GM23338 (cell line): ENCODE measurements around the gene PANK1. TPM values are rescaled to one million over a fixed set of nuclear protein-coding genes. Genes with fewer than 3 reads are reported as not detected.

ENCODE experiments used
- ATAC-seq: fragments of 200-7000 bp; cut with Tn5 transposase; 3 replicates; pipeline ENCODE4 v1.9.1; 2020
- DNase-seq: peaks from one replicate; pipeline ENCODE4 v3.0.0-alpha.2; 2015; ENCODE audit warnings: low spot score
- H2AFZ ChIP-seq: fragments of 200-600 bp; sonication (generic); 2 replicates; pipeline ENCODE4 v1.8.0; 2016; ENCODE audit warnings: antibody characterized with exemption, mild to moderate bottlenecking, moderate library complexity
- H3F3A ChIP-seq: fragments of 200-600 bp; sonication (generic); replicated peaks from 2 replicates; pipeline ENCODE4 v1.8.0; 2017; ENCODE audit warnings: antibody characterized with exemption, mixed run types, low read depth
- H3K27ac ChIP-seq: fragments of 200-600 bp; sonication (generic); 2 replicates; pipeline ENCODE4 v1.6.1; 2016; ENCODE audit warnings: low read depth
- H3K27me3 ChIP-seq: fragments of 200-600 bp; sonication (generic); 2 replicates; pipeline ENCODE4 v1.8.0; 2016; ENCODE audit warnings: mild to moderate bottlenecking, mixed run types, moderate library complexity; ENCODE audit not compliant: insufficient read depth
- H3K36me3 ChIP-seq: fragments of 200-600 bp; sonication (generic); 2 replicates; pipeline ENCODE4 v1.8.0; 2016; ENCODE audit warnings: mild to moderate bottlenecking; ENCODE audit not compliant: insufficient read depth
- H3K4me1 ChIP-seq: fragments of 200-600 bp; sonication (generic); 2 replicates; pipeline ENCODE4 v1.8.0; 2016; ENCODE audit warnings: mild to moderate bottlenecking, moderate library complexity; ENCODE audit not compliant: insufficient read depth
- H3K4me2 ChIP-seq: fragments of 200-600 bp; sonication (generic); 2 replicates; pipeline ENCODE4 v1.7.1; 2017; ENCODE audit warnings: mixed run types
- H3K4me3 ChIP-seq: fragments of 200-600 bp; sonication (generic); 2 replicates; pipeline ENCODE4 v1.6.1; 2016; ENCODE audit warnings: mixed run types
- H3K79me2 ChIP-seq: fragments of 200-600 bp; sonication (generic); replicated peaks from 2 replicates; pipeline ENCODE4 v1.8.0; 2017; ENCODE audit warnings: mild to moderate bottlenecking; ENCODE audit not compliant: insufficient read depth
- H3K9me2 ChIP-seq: fragments of 200-600 bp; sonication (generic); 2 replicates; pipeline ENCODE4 v1.8.0; 2017; ENCODE audit not compliant: insufficient read depth
- H4K20me1 ChIP-seq: fragments of 200-600 bp; sonication (generic); replicated peaks from 2 replicates; pipeline ENCODE4 v1.8.0; 2017; ENCODE audit warnings: mild to moderate bottlenecking; ENCODE audit not compliant: insufficient read depth
- H3K27ac Mint-ChIP-seq: 2 replicates; pipeline ENCODE4 v1.8.0; 2020; ENCODE audit warnings: inconsistent platforms, mild to moderate bottlenecking, moderate library complexity, mixed read lengths
- H3K27me3 Mint-ChIP-seq: 3 replicates; pipeline ENCODE4 v1.8.0; 2022; ENCODE audit warnings: low read depth, mild to moderate bottlenecking, moderate library complexity, mixed read lengths, inconsistent platforms; ENCODE audit not compliant: insufficient read depth, poor library complexity
- H3K36me3 Mint-ChIP-seq: 3 replicates; pipeline ENCODE4 v1.8.0; 2021; ENCODE audit warnings: low read depth, mild to moderate bottlenecking, inconsistent platforms, moderate library complexity, mixed read lengths
- H3K4me1 Mint-ChIP-seq: 3 replicates; pipeline ENCODE4 v1.8.0; 2020; ENCODE audit warnings: mild to moderate bottlenecking, inconsistent platforms, mixed read lengths
- H3K4me3 Mint-ChIP-seq: 3 replicates; pipeline ENCODE4 v1.8.0; 2021; ENCODE audit warnings: moderate library complexity, mild to moderate bottlenecking, inconsistent platforms, mixed read lengths
- H3K9me3 Mint-ChIP-seq: 3 replicates; pipeline ENCODE4 v1.8.0; 2020; ENCODE audit warnings: moderate library complexity, mild to moderate bottlenecking, inconsistent platforms, mixed read lengths
- CREB1 ChIP-seq: fragments of 250-450 bp; sonication (Bioruptor Pico); IDR thresholded peaks from 2 replicates; pipeline ENCODE4 v1.5.0; 2020; ENCODE audit warnings: low read depth, mild to moderate bottlenecking, moderate library complexity
- CTCF ChIP-seq, 2 experiments: fragments of 200-600 bp in 1 of 2; sonication (generic) in 1 of 2; conservative IDR thresholded peaks; 2 replicates each; pipeline versions ENCODE4 v1.5.1 to v1.6.1; 2016 to 2017; ENCODE audit warnings: antibody characterized with exemption in 2 of 2, low read depth in 2 of 2, mild to moderate bottlenecking in 2 of 2, moderate library complexity in 1 of 2
- ETS1 ChIP-seq: IDR thresholded peaks from 2 replicates; pipeline ENCODE4 v1.6.1; 2016; ENCODE audit warnings: antibody characterized with exemption
- EZH2 ChIP-seq: fragments of 200-600 bp; sonication (generic); IDR thresholded peaks from one replicate; pipeline ENCODE4 v1.8.0; 2017; ENCODE audit warnings: antibody characterized with exemption, mild to moderate bottlenecking, low read depth; ENCODE audit not compliant: unreplicated experiment
- EZH2phosphoT487 ChIP-seq: fragments of 200-600 bp; sonication (generic); IDR thresholded peaks from one replicate; pipeline ENCODE4 v1.8.1; 2018; ENCODE audit warnings: antibody characterized with exemption; ENCODE audit not compliant: unreplicated experiment
- JUNB ChIP-seq: IDR thresholded peaks from one replicate; pipeline ENCODE4 v1.6.1; 2016; ENCODE audit warnings: antibody characterized with exemption; ENCODE audit not compliant: unreplicated experiment
- NANOG ChIP-seq: IDR thresholded peaks from 2 replicates; pipeline ENCODE4 v1.6.1; 2016; ENCODE audit warnings: antibody characterized with exemption, borderline replicate concordance
- POLR2AphosphoS5 ChIP-seq: IDR thresholded peaks from 2 replicates; pipeline ENCODE4 v1.6.1; 2016; ENCODE audit warnings: antibody characterized with exemption, low read depth
- REST ChIP-seq: IDR thresholded peaks from one replicate; pipeline ENCODE4 v1.6.1; 2018; ENCODE audit warnings: antibody characterized with exemption; ENCODE audit not compliant: unreplicated experiment
- ZNF114 ChIP-seq: fragments of 250-450 bp; sonication (Bioruptor Pico); IDR thresholded peaks from 2 replicates; pipeline ENCODE4 v1.5.0; 2020; ENCODE audit warnings: mild to moderate bottlenecking, moderate library complexity
- polyA plus RNA-seq: library from polyadenylated mRNA; unstranded; fragments of >200 nt; fragmentation: Nextera tagmentation; extraction: Ambion mirVana; gene quantifications from 2 replicates; pipeline ENCODE4 v1.2.1, GENCODE V29; 2016
- total RNA-seq: library from RNA; depleted of rRNA; stranded (reverse); fragments of >200 nt; shearing (Covaris generic); gene quantifications from 2 replicates; pipeline ENCODE4 v1.2.3, GENCODE V29; 2014

The PANK1 gene
- total and polyA plus RNA-seq, 2 experiments from 2014 or later, result 15.2 to 44.7 TPM

GRCh38 chr10:89648074-89648473 is 3.0 kb upstream of the PANK1 start:
- Histone ChIP-seq H3K36me3 (no peaks in the 10 kb centered on the region), H3K4me1 (peaks cover 20% of the 10 kb centered on the region), H3K4me3 (no peak overlapping the region), H2AFZ (no peak overlapping the region), H3K79me2 (peaks cover 10% of the 10 kb centered on the region), H3K27me3 (no peaks in the 10 kb centered on the region), H3F3A (no peaks in the 10 kb centered on the region), H3K9me2 (no peaks in the 10 kb centered on the region; the same call in 1 of the 2 replicates), H4K20me1 (0 out of 2 replicates have a peak, but pooled peaks cover 1% of the 10 kb centered on the region), H3K4me2 (no peak overlapping the region), H3K27ac (no peak overlapping the region)
- H3K9me3 Mint-ChIP-seq, result peaks cover 10% of the 10 kb centered on the region; the same call in 1 of the 3 replicates
- no peak overlapping the region for H3K27ac Mint-ChIP-seq
- no peak for TF ChIP-seq CTCF (conservative IDR thresholded peaks at IDR 0.05; ENCODE audit: low read depth in 2 of 2)
- peaks cover 6% of the 10 kb centered on the region; the same call in 2 of the 3 replicates for H3K36me3 Mint-ChIP-seq
- DNase-seq, result no peak
- H3K4me1 Mint-ChIP-seq, result peaks cover 43% of the 10 kb centered on the region
- H3K27me3 Mint-ChIP-seq, result peaks cover 9% of the 10 kb centered on the region
- no peak for ATAC-seq
- H3K4me3 Mint-ChIP-seq, result no peak overlapping the region

GRCh38 chr10:89646889-89647657 is 2.0 kb upstream of the PANK1 start:
- no peak for DNase-seq
- no peak overlapping the region; the same call in 2 of the 3 replicates for H3K4me3 Mint-ChIP-seq
- H3K36me3 ChIP-seq, result no peaks in the 10 kb centered on the region
- peaks cover 52% of the 10 kb centered on the region for H3K4me1 Mint-ChIP-seq
- peaks cover 29% of the 10 kb centered on the region for H3K4me1 ChIP-seq
- peak overlapping the region; percentile 80 for H3K4me2 ChIP-seq
- H3K27ac ChIP-seq, result no peak overlapping the region
- no peak for ATAC-seq
- peaks cover 6% of the 10 kb centered on the region; the same call in 2 of the 3 replicates for H3K36me3 Mint-ChIP-seq
- H4K20me1 ChIP-seq, result peaks cover 11% of the 10 kb centered on the region; the same call in 1 of the 2 replicates
- H3K27me3 ChIP-seq, result no peaks in the 10 kb centered on the region
- H3K9me2 ChIP-seq, result no peaks in the 10 kb centered on the region; the same call in 1 of the 2 replicates
- no peak overlapping the region for H2AFZ ChIP-seq
- H3K9me3 Mint-ChIP-seq, result peaks cover 10% of the 10 kb centered on the region; the same call in 1 of the 3 replicates
- peaks cover 9% of the 10 kb centered on the region for H3K27me3 Mint-ChIP-seq
- H3F3A ChIP-seq, result no peaks in the 10 kb centered on the region
- no peak overlapping the region for H3K27ac Mint-ChIP-seq
- H3K4me3 ChIP-seq, result no peak overlapping the region
- H3K79me2 ChIP-seq, result peaks cover 20% of the 10 kb centered on the region
- TF ChIP-seq EZH2, result no peak
- no peak for TF ChIP-seq JUNB
- TF ChIP-seq EZH2phosphoT487, result no peak
- TF ChIP-seq CREB1 (CRISPR knock-in tag), result no peak
- TF ChIP-seq POLR2AphosphoS5, result no peak
- no peak for TF ChIP-seq ZNF114 (CRISPR knock-in tag)
- TF ChIP-seq NANOG, result no peak
- no peak for TF ChIP-seq CTCF (conservative IDR thresholded peaks at IDR 0.05; ENCODE audit: low read depth in 2 of 2)
- TF ChIP-seq ETS1, result no peak
- no peak for TF ChIP-seq REST
